ENCODE data around the gene USF3. TPM values are rescaled to one million over a fixed set of nuclear protein-coding genes. Genes with fewer than 3 reads are reported as not detected.
"Not testable (repeated sequence)": the region's sequence is repeated elsewhere in the genome, so short reads cannot be mapped to it uniquely, and the experiment has no call there.

Gene USF3
- total and polyA plus RNA-seq, 2 experiments from 2014 or later = 10.1 to 23.5 TPM

DNA sequence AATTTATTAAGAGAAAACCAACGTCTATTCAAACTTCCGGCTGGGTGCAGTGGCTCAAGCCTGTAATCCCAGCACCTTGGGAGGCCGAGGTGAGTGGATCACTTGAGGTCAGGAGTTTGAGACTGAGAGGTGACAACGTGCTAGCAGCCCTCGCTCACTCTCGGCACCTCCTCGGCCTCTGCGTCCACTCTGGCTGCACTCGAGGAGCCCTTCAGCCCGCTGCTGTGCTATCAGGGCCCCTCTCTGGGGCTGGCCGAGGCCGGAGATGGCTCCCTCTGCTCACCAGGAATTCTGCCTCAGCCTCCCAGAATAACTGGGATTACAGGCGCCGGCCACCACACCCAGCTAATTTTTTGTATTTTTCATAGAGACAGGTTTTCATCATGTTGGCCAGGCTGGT is 58.7 kb downstream of the USF3 start (continued):
- TF ChIP-seq CREB1 (CRISPR knock-in tag; IDR thresholded peaks at IDR 0.05; ENCODE audit: low read depth) (no peak), POLR2AphosphoS5 (IDR thresholded peaks at IDR 0.05; ENCODE audit: low read depth) (no peak), ZNF114 (CRISPR knock-in tag; IDR thresholded peaks at IDR 0.05) (no peak)

- not testable (repeated sequence) for H4K20me1 ChIP-seq (replicated peaks; ENCODE audit: insufficient read depth); H3K4me3 Mint-ChIP-seq; H3K36me3 Mint-ChIP-seq (ENCODE audit: low read depth); H3K9me3 Mint-ChIP-seq; DNase-seq (ENCODE audit: low spot score); H3K27ac ChIP-seq (ENCODE audit: low read depth); H3K27me3 Mint-ChIP-seq (ENCODE audit: insufficient read depth, low read depth, poor library complexity); H3K4me3 ChIP-seq; H3K9me2 ChIP-seq (ENCODE audit: insufficient read depth); ATAC-seq; H3F3A ChIP-seq (replicated peaks; ENCODE audit: low read depth); H3K27me3 ChIP-seq (ENCODE audit: insufficient read depth); H2AFZ ChIP-seq; H3K79me2 ChIP-seq (replicated peaks; ENCODE audit: insufficient read depth); H3K27ac Mint-ChIP-seq; H3K36me3 ChIP-seq (ENCODE audit: insufficient read depth); H3K4me1 Mint-ChIP-seq; H3K4me1 ChIP-seq (ENCODE audit: insufficient read depth); H3K4me2 ChIP-seq
These were observed 60.4 kb downstream of the USF3 start for GRCh38 chr3:113636034-113636433.

DNA sequence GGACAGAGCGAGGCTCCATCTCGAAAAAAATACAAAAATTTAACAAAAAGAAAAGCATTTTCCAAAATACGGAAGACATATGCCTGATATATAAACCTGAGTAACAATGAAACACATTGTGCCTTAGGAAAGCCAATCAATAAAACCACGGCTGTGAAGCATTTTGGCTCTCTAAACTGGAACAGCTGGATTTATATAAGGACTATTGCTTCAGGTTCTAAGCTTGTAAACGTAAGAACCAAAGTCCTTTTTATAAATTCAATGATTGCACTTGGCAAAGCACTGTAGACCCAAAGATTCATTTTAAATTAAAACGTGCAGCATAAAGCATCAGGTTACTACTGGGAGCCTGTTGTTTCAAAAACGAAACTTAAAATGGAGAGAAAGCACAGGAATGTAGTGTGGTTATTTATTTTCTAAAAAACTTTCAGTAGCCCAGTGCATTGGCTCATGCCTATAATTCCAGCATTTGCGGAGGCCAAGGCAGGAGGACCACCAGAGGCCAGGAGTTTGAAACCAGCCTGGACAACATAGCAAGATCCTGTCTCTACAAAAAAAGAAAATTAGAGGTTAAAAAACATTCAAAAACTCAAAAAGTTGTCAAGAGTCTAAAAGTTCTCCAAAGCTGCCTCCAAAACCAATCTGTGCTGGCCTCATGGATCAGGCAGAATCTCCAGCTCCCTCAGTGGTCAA is 61.5 kb downstream of the USF3 start:
- Mint-ChIP-seq H3K27ac (no peak overlapping the region), H3K27me3 (ENCODE audit: insufficient read depth, low read depth, poor library complexity) (no peaks in the 10 kb centered on the region), H3K4me3 (no peak overlapping the region), H3K4me1 (peaks cover 3% of the 10 kb centered on the region; the same call in 1 of the 3 replicates), H3K9me3 (no peaks in the 10 kb centered on the region), H3K36me3 (ENCODE audit: low read depth) (no peaks in the 10 kb centered on the region)
- H2AFZ ChIP-seq = no peak overlapping the region
- H3K27me3 ChIP-seq (ENCODE audit: insufficient read depth) = no peaks in the 10 kb centered on the region
- H3K4me1 ChIP-seq (ENCODE audit: insufficient read depth) = no peaks in the 10 kb centered on the region
- H3K36me3 ChIP-seq (ENCODE audit: insufficient read depth) = no peaks in the 10 kb centered on the region
- H3K79me2 ChIP-seq (replicated peaks; ENCODE audit: insufficient read depth) = no peaks in the 10 kb centered on the region
- H3K4me3 ChIP-seq = no peak overlapping the region
- DNase-seq (ENCODE audit: low spot score) = no peak
- no peak for ATAC-seq
- no peaks in the 10 kb centered on the region for H3F3A ChIP-seq (replicated peaks; ENCODE audit: low read depth)
- H4K20me1 ChIP-seq (replicated peaks; ENCODE audit: insufficient read depth) = no peaks in the 10 kb centered on the region
- no peak overlapping the region for H3K27ac ChIP-seq (ENCODE audit: low read depth)
- H3K9me2 ChIP-seq (ENCODE audit: insufficient read depth) = no peaks in the 10 kb centered on the region
- no peak overlapping the region for H3K4me2 ChIP-seq
- TF ChIP-seq STAT1 (IDR thresholded peaks at IDR 0.05; ENCODE audit: unreplicated experiment) = no peak
- TF ChIP-seq CREB1 (CRISPR knock-in tag; IDR thresholded peaks at IDR 0.05; ENCODE audit: low read depth) = no peak
- no peak for TF ChIP-seq ZNF462 (CRISPR knock-in tag; IDR thresholded peaks at IDR 0.05)
- no peak for TF ChIP-seq EZH2phosphoT487 (IDR thresholded peaks at IDR 0.05; ENCODE audit: unreplicated experiment)
- TF ChIP-seq REST (IDR thresholded peaks at IDR 0.05; ENCODE audit: unreplicated experiment) = no peak
- no peak for TF ChIP-seq ZNF331 (CRISPR knock-in tag; IDR thresholded peaks at IDR 0.05; ENCODE audit: low read depth)
